ENCODE measurements around the gene ZNF70.

DNA sequence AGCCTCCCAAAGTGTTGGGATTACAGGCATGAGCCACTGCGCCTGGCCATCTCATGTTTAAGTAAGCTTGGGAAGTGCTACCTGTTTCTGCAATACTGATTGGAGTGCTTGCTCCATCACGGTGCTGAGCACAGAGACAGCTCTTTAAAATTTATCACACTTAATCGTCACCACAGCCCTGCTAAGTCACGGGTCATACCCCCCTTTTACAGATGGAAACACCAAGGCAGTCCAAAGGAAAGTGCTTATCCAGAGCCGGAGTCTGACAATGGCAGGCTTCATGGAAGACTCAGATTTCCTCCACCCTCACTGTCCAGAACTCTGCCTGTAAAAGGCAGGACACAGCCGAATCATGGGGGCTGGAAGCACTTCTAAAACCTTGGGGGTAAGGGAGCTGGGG lies 9.1 kb upstream of the ZNF70 start:
- TF ChIP-seq EZH2phosphoT487 (IDR thresholded peaks at IDR 0.05; ENCODE audit: low read length): no peak
- TF ChIP-seq, protein P1, sequence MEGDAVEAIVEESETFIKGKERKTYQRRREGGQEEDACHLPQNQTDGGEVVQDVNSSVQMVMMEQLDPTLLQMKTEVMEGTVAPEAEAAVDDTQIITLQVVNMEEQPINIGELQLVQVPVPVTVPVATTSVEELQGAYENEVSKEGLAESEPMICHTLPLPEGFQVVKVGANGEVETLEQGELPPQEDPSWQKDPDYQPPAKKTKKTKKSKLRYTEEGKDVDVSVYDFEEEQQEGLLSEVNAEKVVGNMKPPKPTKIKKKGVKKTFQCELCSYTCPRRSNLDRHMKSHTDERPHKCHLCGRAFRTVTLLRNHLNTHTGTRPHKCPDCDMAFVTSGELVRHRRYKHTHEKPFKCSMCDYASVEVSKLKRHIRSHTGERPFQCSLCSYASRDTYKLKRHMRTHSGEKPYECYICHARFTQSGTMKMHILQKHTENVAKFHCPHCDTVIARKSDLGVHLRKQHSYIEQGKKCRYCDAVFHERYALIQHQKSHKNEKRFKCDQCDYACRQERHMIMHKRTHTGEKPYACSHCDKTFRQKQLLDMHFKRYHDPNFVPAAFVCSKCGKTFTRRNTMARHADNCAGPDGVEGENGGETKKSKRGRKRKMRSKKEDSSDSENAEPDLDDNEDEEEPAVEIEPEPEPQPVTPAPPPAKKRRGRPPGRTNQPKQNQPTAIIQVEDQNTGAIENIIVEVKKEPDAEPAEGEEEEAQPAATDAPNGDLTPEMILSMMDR (IDR thresholded peaks at IDR 0.05; ENCODE audit: low read length): no peak
